NCI-H774 (cell line): ENCODE results near the gene CNOT4.
"Not testable (repeated sequence)": the region's sequence is repeated elsewhere in the genome, so short reads cannot be mapped to it uniquely, and the experiment has no call there.

Experiments
- DNase-seq: peaks from one replicate; lab custom pipeline; 2025; lab: John Stamatoyannopoulos, UW

Gene CNOT4

DNA sequence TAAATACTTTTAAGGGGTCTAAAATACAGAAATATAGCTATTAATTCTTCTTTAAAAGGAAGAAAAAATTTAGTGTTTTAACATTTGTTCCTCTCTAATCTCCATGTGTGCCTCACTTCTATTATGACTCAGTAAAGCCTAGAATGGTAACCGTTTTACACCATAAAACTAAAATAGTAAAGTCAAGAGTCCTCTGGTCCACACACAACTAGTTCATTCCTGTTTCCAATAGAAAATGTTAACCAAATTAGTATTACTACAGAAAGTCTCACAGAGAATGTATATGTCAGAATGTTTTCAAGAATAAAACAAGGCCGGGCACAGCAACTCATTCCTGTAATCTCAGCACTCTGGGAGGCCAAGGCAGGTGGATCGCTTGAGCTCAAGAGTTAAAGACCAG lies 55.8 kb downstream of the CNOT4 start:
- DNase-seq, result no peak

DNA sequence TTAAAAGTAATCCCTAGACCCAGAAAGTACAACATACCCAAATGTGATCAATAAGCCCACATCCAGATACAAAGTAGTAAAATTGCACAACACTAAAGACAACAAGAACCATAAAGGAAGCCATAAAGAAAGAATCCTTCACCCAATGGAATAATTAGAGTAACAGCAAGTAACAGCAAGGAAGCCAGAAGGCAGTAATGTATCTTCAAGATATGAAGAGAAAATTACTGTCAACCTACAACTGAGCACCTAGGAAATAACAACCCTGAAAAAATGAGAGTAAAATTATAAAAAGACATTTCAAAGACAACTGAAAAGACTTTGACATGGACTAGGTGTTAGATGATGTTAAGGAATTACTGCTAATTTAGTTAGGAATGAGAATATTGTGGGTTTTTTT lies 60.5 kb downstream of the CNOT4 start:
- no peak for DNase-seq

DNA sequence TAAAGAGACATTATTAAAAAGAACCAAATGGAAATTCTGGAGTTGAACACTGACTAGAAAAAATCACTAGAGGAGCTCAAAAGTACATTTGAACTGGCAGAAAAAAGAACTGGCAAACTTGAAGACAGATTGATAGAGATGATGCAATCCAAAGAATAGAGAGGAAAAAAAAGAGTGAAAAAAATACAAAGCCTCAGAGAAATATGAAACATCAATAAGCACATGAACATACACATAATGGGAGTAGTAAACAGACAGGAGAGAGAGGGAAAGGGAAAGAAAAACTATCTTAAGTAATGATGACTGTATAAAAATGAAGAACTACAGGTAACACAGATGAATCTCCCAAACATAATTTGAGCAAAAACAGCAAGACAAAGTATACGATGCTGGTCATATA lies 61.1 kb downstream of the CNOT4 start:
- no peak for DNase-seq

DNA sequence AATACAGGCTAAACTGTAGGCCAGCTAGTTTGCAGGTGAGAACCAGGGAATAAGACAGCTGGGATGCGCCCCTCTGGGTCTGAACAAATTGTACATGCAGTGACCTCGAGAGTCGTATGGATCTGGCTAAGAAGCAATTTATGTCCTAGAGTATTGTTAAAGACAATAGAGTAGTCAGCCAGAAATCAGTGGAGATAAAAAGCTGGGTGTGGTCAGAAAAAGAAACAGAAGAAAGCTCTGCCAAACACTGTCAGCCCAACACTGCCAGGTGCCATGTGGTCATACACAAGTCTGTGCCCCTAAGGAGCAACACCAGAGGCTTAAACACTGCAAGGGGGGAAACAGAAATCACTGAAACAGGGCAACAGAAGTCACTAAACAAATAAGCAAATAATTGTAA lies 62.2 kb downstream of the CNOT4 start:
- no peak for DNase-seq

DNA sequence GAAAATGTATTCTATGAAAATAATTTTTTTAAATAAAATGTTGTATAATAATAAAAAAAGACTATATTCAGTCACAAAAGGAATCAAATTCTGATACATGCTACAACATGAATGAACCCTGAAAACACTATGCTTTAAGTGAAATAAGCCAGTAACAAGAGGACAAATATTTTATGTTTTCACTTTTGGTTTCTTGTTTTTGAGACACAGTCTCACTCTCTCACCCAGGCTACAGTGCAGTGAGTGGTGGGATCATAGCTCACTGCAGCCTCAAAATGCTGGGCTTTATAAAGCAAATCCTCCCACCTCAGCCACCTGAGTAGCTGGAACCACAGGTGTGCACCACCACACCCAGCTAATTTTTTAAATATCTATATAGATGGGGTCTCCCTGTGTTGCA lies 64.2 kb downstream of the CNOT4 start:
- no peak for DNase-seq

DNA sequence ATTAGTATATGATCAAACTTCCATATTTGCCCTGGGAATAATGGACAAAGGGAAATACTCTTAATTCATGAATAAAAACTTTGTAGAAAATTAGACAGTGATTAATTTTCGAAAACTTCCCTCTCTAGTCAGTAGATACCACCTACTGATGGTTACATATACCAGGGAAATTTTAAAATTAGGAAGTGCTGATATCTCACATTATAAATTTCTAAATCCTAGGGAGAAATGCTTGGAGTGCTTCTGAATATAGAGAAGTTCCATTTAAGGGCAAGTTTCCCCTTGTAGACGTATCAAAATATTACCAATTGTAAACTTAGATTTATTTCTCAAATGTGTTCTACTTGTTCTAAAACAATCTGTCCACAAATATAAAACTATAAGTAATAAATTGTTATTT lies 64.6 kb downstream of the CNOT4 start:
- DNase-seq, result not testable (repeated sequence)

DNA sequence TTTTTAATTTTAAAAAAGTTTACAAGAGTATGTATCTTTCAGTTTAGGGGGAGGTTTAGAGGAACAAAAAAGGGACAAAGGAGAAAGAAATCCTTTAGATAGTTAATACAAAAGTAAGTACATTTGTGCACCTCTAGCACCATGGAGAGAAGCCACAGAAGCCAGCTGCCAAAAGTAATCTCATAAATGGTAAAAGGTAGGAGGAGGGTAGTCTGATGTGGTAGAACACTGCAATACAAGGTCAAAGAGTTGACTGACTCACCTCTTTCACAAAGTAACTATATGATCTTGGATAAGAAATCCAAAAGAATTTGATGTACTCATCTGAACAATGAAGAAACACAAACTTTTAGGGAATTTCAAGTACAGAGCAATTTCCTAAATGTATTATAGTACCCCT lies 68.1 kb downstream of the CNOT4 start:
- DNase-seq, result no peak

DNA sequence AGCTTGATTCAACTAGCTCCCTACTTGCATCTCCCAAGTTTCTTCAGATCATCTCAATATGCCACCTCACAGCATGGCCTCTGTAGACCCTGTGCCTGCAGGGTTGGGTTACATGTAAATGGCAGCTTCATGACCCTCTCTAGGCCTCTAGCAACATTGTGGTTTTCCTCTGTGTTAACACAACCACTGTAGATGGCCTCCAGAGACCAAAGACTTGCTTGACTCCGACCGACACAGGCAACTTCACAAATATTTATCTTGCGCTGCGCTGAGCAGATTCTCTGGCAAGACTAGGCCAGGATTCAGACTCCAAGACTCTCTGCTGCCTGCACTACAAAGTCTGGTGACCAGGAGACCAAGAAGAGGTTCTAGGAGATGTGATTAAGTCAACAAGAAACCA lies 75.9 kb downstream of the CNOT4 start:
- DNase-seq, result no peak

DNA sequence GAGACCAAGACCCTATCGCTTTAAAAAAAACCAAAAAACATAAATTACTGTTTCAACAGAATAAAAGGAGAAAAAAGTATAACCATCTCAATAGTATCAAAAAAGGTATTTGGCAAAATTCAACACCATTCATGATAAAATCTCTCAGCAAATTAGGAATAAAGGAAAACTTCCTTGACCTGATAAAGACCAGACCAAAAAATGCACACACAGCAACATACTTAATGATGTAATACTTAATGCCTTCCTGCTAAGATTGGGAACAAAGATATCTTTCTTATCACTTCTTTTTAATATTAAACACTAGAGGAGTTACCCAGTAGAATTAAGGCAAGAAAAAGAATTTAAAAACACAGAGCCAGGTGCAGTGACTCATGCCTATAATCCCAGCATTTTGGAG lies 79.3 kb downstream of the CNOT4 start:
- no peak for DNase-seq

DNA sequence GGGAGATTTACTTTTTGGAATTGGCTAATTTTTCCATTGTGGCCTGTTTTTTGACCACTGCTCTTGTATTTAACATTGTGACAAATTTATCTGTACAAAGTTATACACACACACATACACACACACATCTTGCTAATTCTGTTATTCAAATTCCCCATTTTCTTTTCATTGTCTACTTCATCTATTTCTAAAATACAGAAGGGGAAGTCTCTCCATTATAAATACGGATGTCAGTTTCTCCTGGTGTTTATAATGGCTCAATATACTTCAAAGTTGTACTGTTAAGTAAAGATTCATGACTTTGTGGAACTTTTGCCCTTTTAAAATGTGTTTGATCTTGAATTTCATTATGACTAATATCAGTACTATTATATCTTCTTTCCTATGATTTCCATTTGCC lies 81.0 kb downstream of the CNOT4 start:
- no peak for DNase-seq

DNA sequence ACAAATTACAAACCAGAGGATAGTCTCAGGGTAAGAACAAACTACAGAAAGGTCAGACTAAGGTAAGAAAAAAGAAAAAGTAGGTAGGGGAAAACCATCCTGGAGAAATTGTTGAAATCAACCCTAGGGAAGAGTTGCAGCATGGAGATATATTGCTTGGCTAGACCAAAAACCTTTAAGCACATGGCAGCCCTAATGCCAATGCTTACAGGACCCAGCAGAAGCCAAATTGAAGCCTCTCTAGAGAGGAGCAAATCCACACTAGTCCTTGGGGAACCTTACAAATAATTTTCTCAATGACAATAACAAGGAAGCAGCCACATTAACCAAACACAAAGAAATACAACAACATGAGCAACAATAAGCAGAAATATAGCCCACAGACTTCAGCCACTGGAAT lies 81.9 kb downstream of the CNOT4 start:
- DNase-seq, result no peak

DNA sequence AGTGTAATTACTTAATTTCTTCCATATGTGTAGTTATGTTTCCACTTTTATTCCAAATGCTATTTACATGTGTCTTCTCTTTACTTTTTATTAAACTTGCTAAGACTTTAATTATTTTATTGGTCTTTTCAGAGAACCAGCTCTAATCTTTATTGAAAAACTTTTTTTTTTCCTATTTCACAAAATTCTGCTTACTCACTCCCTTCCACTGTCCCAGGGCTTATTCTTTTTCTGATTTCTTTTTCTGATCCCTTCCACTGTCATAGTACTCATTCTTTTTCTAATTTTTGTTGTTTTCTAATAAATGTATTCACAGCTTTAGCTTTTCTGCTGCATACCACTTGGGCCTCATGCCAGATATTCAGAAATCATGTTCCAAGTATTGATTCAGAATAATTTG lies 82.7 kb downstream of the CNOT4 start:
- DNase-seq, result no peak

DNA sequence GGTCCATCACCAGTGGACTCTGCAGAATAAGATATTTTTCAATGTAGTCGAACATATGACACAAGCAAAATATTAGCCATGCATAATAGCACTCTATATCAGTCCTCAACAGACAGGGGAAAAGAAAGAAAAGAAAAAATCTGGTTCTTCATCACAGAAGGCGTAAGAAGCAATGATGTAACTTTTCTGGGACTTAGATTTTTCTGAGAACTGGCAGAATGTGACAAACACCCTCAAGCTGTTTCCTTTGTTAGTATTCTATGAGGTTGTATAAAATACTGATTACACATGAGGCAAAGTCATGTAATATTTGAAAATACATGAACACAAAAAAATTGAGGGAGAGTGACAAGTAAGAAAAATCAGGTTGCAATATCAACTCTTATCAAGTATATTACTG lies 84.9 kb downstream of the CNOT4 start:
- DNase-seq, result no peak

DNA sequence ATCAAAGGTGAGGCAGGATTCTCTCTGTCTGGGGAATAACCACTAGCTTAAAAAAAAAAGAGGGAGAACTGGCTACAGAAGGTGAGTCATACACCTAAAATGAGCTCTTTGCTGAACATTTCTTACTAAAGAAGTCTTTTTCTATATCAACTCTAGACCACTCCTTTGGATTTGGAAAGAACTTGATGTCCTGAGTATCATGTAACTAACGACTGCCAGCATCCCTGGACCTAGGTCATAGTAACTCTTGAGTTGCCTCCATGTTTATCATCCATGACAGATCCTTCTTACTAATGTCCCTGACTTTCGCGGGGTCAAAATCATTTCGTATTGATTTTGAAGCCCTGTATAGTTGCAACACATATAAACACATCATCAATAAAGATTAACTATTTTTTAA lies 89.1 kb downstream of the CNOT4 start:
- no peak for DNase-seq

DNA sequence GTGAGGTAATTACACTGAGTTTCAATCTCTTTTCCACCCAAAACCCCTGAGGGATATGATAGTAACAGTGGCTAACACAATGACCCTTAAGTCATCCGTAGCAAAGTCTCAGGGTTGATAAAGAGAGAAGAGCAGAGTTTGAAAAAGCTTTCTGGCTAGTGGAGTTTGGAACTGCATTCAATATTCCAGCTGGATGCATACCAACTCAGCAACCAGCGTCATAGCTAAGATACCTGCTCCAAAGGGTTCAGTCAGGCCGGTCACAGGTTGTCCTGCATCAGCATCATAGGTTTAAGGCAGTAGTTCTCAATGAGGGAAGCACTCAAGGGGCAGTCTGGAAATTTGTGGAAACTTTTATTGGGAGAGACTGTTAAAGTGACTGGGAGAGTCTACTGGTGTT lies 93.5 kb downstream of the CNOT4 start:
- DNase-seq, result no peak

DNA sequence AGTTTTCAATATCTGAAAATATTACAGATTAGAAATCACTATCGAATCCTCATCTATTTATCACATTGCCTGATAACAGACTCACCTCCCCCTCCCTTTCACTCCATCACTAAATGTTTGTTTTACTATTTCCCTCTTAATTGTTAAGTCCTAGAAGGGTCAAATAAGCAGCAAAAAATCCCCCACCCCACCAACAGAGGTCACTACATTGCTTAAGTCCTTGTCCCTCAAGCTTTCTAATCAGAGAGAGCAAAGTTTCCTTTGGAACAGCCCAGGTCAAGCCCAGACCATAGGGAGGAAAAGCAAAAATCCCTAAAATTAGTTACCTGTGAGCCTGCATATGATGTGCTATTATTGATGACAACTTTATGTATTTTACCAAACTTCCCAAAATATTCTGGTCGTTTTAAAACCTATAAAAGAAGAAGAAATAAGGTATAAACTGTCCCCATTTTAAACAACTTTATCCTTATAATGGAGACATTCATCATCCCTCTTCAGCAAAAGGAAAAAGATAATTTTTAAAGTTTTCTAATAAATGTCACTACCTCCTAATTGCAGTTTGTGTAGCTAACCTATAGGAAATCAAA lies 95.0 kb downstream of the CNOT4 start:
- DNase-seq, result no peak

DNA sequence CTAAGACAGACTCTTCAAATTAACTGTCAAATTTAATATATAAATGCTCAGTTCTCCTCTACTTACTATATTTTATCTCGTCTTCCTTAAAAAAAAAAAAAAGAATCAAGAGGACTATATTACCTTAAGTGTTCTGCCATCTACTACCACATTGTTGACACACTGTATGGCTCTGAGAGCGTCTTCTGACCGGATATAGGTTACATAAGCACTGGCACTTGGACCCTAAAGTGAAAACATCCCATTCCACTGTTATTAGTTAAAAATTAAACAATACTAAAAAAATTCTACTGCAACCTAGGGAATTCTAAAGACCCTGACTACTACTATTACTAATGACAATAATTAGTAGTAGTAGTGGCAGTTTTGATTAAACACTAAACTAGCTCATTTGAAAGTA lies 95.7 kb downstream of the CNOT4 start:
- DNase-seq, result no peak

DNA sequence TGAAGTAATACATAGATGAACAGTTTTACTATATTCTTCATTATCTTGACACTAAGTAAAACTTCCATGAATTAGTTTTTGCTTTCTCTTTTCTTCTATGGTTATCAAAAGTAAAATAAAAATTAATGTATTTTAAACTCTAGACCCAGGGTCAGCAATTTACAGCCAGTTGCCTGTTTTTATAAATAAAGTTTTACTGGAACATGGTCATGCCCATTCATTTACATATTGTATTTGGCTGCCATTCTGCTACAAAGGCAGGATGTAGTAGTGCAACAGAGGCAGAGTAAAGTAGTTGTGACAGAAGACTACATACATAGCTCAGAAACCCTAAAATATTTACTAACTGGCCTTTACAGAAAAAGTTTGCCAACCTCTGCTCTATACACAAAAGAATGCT lies 98.8 kb downstream of the CNOT4 start:
- DNase-seq, result no peak

DNA sequence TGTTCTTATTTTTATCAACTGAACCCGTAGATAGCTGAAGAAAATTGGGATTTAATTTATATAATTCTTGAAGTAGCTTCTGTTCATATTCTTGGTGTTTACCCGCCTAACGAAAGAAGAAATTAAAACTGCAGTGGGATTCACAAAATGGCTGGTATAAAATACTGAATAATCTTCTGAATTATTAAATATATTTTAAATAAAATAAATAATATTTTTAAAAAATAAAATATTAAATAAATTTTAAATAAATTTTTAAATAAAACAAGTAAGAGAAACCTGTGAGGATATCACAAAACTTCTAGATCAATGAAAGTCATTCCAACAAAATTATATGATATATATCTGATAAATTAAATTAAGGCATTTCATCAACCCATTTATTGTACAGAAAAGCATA lies 99.4 kb downstream of the CNOT4 start:
- no peak for DNase-seq

DNA sequence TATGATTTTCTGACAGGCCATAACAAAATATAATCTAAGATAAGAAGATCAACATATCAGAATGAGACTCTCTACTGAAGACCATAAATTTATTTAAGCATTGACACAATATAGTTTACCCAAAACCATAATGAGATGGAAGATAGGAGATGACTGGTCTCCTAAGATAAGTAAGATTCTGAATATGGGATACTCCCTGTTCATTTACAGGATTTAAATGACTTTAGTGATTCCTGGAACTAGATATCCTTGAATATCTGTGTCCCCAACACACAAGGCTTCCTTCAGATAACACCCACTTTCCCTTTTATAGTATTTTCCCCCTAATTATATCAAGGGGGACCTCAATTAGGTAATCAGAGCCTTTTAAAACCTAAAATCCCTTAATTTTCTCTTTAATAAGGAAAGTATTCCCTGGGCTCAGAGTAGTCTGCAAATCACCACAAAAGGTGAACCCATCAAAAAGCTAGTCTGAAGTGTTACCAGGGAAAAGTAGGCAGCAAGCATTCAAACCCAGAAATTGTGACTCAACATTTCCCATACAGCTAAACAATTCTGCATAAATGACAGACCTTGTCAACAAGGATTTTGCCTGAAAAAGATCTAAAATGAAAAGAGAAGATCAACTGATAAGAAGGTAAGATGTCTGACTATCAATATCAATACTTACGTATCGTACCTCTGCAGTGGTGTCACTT lies 99.9 kb downstream of the CNOT4 start:
- no peak for DNase-seq

DNA sequence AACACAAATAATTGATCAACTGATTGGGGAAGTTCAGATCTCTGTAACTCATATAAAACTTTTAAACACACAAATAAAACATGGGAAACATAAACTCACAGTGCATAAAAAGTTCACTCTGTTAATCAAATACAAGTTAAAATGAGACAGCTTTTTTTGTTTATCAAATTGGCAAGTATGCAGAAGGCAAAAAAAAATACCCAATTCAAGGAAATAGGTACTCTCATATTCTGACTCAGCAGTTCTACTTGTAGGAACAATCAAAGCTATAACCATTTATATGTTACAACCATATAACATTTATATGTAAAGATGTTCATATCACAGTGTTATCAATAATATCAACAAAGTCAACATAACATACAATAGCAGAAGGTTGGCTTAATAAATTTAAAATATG lies 102.0 kb downstream of the CNOT4 start:
- no peak for DNase-seq

DNA sequence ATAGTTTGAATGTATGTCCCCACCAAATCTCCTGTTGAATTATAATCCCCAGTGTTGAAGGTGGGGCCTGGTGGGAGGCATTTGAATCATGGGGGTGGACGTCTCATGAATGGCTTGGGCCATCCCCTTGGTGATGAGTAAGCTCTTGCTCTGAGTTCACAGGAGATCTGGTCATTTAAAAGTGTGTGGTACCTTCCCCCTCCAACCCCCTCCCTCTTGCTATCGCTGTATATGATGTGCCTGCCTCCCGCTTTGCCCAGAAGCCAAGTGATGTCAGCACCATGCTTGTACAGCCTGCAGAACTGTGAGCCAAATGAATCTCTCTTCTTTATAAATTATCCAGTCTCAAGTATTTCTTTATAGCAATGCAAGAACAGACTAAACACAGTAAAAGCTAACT lies 103.0 kb downstream of the CNOT4 start:
- DNase-seq, result no peak

DNA sequence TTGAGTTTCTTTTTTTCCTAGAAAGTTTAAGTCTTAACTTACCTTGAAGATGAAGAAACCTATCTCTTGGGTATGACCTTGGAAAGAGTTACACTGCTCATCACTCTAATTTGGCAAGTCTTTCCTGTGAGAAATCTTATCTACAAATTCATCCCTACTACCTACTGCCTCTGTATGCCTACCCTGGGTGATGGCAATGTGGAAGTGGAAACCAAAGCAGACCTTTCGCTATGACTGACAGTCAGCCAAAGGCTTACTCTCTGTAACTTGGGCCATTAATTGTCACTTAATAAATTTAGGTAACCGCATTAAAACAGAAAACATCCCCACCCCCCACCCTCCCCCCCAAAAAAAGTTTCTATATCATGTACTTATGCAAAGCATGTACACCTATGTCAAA lies 103.9 kb downstream of the CNOT4 start:
- no peak for DNase-seq

DNA sequence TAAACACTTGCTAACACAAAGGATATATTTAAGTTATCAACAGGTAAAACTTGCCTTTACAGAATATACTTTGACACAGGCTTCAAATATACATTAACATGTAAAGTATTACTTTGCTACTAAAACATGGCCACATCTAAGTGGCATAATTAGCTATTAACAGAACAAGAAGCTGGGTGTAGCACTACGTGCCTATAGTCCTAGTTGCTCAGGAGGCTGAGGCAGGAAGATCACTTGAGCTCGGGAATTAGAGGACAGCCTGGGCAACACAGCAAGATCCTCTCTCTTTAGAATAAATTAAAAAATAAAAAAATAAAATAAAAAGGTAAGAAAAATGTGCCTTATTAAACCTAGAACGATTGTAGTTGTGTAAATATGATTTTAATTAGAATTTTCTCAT lies 106.6 kb downstream of the CNOT4 start:
- DNase-seq, result no peak
